HG03095 (cell line): ENCODE data around the gene PSD2.

Experiments
- ATAC-seq: cut with Tn5 transposase; IDR thresholded peaks from one replicate; pipeline ENCODE4 v1.9.1; 2021; ENCODE audit warnings: moderate library complexity; ENCODE audit not compliant: unreplicated experiment

PSD2 gene

GRCh38 chr5:139810341-139811273 is 15.0 kb downstream of the PSD2 start:
- ATAC-seq, result no peak

GRCh38 chr5:139811274-139811607 is 15.6 kb downstream of the PSD2 start:
- no peak for ATAC-seq

GRCh38 chr5:139812323-139812722 is 16.7 kb downstream of the PSD2 start:
- ATAC-seq, result no peak

DNA sequence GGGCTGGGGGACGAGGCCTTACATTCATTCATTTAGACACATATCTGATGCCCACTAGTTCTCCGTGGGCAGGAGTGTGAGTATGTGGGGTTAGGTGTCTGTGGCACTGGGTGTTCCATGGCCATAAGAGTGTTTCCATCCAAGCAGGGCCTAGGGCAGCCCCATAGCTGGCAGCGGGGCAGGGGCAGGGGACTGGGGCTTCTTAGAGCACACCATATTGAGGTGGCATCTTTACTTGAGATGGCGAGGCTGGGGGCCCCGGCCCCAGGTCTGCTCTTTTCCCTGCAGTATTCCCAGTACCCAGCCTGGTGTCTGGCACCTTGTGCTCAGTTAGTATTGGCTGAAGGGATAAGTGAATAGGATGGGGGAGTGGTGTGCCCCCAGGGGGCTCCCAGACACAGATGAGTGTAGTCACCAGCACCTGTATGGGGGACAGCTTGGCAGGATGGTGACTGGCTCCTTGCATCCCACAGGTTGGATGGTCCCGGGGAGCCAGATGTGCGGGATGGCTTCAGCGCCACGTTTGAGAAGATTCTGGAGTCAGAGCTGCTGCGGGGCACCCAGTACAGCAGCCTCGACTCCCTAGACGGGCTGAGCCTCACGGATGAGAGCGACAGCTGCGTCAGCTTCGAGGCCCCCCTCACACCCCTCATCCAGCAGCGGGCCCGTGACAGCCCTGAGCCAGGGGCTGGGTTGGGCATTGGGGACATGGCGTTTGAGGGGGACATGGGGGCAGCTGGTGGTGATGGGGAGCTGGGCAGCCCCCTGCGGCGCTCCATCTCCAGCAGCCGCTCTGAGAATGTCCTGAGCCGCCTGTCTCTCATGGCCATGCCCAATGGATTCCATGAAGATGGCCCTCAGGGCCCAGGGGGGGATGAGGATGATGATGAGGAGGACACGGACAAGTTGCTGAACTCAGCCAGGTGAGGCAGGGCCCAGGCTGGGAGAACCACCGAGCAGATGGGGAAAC is 17.5 kb downstream of the PSD2 start:
- no peak for ATAC-seq

DNA sequence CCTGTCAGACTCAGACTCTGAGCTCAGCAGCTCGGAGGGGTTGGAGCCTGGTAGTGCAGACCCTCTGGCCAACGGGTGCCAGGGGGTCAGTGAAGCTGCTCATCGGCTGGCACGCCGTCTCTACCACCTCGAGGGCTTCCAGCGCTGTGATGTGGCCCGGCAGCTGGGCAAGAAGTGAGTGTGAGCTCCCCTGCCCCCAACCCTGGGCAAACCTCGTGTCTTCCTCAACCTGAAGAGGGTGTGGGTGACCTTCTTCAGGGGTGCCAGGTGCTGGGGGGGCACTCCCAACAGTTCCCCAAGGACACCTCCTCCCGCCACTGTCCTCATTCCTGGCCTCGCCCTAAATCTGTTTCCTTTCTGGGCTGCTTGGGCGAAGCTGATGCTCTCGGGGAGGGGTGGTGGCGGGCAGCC is 18.6 kb downstream of the PSD2 start:
- ATAC-seq, result no peak

DNA sequence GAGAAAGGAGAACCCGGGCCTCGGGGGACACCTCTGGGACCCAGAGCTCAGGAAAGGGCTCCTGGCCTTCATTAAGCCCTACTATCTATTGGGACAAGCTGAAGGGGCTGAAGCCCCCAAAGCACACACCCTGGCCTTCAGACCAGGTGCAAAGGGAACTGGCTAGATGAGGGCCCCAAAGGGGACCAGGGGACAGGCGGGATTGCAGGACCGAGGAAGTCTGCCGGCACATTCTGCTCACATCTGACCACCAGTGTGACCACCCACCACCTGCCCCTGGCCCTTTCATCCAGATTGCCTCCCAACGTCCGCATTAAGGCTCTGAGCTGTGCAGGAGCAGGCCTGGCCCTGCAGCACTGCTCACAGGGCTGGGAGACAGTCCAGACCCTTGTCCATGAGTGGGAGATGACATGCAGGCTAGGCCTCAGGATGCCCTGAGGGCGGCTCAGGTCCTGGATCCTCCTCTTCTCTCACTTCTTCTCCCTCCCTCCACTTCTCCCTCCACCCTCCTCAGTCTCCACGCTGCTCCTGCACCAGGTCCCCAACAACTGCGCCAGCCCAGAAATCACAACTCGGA is 19.2 kb downstream of the PSD2 start:
- no peak for ATAC-seq

DNA sequence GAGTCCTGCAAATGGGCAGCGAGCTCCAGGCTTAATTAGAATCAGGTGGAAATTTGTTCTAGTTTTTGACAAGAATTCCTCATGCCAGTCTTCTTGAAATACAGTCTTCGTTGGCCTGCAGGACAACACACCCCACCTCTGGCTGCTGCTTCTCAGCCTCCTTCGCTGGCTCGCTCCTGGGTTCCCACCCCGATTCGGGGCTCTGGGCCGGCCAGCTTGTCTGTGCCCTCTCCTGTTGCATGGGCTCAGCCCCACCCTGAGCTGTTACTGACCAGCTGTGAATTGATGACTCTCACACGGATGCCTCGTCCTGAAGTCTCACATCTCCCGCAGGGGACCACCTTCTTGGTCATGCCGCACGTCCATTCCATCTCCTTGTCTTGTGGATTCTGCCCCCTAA is 21.0 kb downstream of the PSD2 start:
- ATAC-seq, result no peak

DNA sequence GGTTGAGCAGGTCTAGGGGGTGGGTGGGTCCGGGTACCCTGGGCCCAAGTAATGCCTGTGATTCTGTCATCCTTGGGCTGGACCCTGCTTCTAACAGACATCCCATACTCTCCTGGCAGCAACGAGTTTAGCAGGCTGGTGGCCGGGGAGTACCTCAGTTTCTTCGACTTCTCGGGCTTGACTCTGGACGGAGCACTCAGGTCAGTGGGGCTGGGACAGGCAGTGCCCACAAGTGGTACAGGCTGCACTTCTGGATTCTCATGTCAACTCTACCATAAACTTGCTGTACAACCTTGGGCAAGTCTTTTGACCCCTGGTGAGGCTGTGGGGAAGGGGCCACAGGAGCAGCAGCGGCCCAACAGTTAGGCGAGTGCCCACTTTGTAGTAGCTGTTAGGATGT is 21.8 kb downstream of the PSD2 start:
- ATAC-seq, result no peak

DNA sequence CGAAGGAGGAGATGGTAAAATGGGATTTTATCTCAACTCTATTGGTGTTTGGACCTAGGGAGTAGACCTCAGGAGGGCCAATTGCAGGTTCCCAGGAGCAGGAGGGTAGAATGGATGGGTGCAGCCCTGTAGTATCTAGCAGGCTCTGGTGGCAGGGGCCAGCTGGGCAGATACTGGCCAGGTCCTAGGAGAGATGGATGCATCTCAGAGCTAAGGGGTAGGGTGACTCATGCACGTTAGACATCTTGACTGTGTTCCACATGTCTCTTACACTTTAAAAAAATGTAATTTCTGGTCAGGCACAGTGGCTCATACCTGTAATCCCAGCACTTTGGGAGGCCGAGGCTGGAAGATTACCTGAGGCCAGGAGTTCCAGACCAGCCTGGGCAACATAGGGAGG is 22.4 kb downstream of the PSD2 start:
- no peak for ATAC-seq

DNA sequence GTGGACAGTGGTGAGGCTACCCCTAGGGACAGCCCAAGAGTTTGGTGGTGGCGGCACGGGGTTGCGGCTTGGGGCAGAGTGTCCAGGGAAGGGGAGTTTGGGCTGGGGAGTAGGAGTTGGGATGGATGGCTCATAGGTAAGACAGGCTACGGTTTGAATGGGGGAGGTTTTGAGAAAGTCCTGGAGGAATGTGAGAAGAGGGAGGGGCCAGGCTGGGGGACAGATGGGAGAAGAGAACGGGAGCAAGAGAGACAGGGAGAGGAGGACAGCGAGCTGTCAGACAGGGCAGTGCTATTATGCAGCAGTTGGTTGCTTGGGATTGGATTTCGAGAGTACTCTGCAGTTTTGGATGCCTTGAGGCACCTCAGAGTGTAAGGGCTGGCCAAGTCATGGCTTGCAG is 24.5 kb downstream of the PSD2 start:
- ATAC-seq, result no peak

GRCh38 chr5:139820606-139821005 is 25.0 kb downstream of the PSD2 start:
- ATAC-seq, result no peak

GRCh38 chr5:139821806-139822552 is 26.4 kb downstream of the PSD2 start:
- ATAC-seq, result no peak

- ATAC-seq, result no peak
Observed at GRCh38 chr5:139822553-139823425, 27.2 kb downstream of the PSD2 start.

DNA sequence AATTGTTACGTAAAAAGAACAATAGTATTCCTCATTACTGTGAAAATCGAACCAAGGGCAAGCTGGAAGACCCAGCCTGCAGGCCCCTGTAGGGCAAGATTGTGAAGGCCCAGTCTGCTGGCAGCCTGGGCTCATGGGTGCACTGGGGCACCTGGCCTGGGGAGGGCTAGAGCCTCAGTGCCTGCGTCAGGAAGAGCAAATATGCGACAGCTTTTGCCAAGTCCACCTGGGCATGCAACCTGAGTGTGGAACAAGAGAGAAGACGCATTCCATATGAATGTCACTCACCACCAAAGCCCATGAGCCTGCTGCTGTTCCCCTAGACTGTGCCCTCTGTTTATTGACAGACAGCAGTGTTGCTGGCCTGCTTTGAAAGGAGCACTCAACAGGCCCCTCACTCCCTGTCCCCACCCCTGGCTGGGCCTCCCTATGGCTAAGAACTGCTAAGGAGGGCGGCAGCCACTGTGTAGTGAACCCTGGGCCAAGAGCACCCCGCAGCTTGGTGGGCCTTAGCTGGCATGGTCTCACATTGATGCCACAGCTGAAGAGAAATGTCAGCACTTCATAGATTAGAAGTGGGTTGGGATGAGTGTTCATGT is 28.2 kb downstream of the PSD2 start:
- no peak for ATAC-seq

DNA sequence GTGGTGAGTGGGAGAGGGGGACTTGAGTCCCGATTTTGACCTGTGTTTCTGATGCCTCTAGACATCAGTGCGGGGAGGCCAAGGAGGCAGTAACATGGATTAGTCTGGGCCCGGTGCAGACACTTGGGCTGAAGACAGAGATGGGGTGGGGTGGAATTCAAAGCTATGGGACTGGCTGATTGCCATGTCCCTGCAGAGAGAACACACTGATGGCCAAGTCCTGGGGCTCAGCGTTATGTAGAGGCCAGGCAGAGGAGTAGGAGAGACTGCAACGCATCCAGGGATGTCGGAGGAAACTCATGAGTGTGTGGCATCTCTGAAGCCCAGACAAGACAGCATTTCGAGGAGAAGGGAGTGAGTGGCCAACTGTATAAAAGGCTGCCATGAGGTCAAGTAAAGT is 30.1 kb downstream of the PSD2 start:
- ATAC-seq, result no peak

- no peak for ATAC-seq
Observed at GRCh38 chr5:139828207-139828895, 32.7 kb downstream of the PSD2 start.

GRCh38 chr5:139829471-139829870 is 33.9 kb downstream of the PSD2 start:
- no peak for ATAC-seq

DNA sequence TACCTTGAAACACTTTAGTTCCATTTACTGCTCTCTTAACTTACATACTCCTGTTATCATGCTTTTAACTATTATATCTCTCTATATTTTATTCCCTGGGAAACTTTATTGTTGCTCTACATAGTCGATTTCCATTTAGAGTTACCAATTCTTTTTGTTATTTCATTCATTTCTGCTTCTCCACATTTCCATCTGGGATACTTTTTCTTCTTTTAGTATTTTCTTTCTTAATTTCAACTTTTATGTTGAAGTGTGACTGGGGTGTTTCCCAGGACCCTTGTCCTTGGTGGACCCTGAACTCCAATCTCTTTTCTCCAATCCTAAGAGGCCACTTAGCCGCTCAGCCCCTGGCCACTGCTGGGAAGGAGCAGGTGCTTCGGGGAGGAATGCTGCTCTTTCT is 36.0 kb downstream of the PSD2 start:
- no peak for ATAC-seq

- no peak for ATAC-seq
Observed at GRCh38 chr5:139833525-139833924, 37.9 kb downstream of the PSD2 start.
